SK-N-MC (cell line): Measurements from ENCODE around the gene RNASEH2B.

Experiments used
- EZH2 ChIP-seq: fragments of 200-600 bp; sonication (generic); IDR thresholded peaks from one replicate; pipeline ENCODE4 v1.6.1; 2017; ENCODE audit warnings: antibody characterized with exemption
- FOXP2 ChIP-seq: optimal IDR thresholded peaks from 2 replicates; pipeline ENCODE3; 2011; ENCODE audit warnings: mild to moderate bottlenecking, moderate library complexity; ENCODE audit not compliant: insufficient read depth; ENCODE audit errors: extremely low read length, control extremely low read depth
- POLR2AphosphoS5 ChIP-seq: IDR thresholded peaks from 2 replicates; pipeline ENCODE4 v1.6.1; 2012; ENCODE audit warnings: mild to moderate bottlenecking, low read depth, low read length, borderline replicate concordance

GRCh38 chr13:50891206-50891605 is 18.4 kb upstream of the RNASEH2B start:
- TF ChIP-seq POLR2AphosphoS5 (no peak), EZH2 (no peak), FOXP2 (no peak)
